HG03378 (cell line): ENCODE results near the gene CDC42EP5.

Experiments
- ATAC-seq: cut with Tn5 transposase; IDR thresholded peaks from one replicate; pipeline ENCODE4 v1.9.1; 2021; ENCODE audit warnings: mild to moderate bottlenecking, moderate library complexity; ENCODE audit not compliant: unreplicated experiment

Gene CDC42EP5

GRCh38 chr19:54462655-54463530 lies 10.2 kb downstream of the CDC42EP5 start:
- ATAC-seq: peak; percentile 6

GRCh38 chr19:54462047-54462654 lies 10.9 kb downstream of the CDC42EP5 start:
- no peak for ATAC-seq

GRCh38 chr19:54461613-54462012 lies 11.5 kb downstream of the CDC42EP5 start:
- ATAC-seq: no peak

GRCh38 chr19:54461210-54461609 lies 11.9 kb downstream of the CDC42EP5 start:
- no peak for ATAC-seq

- no peak for ATAC-seq
These were observed 12.7 kb downstream of the CDC42EP5 start for GRCh38 chr19:54460230-54461005.

GRCh38 chr19:54459282-54460229 lies 13.5 kb downstream of the CDC42EP5 start:
- ATAC-seq: no peak

GRCh38 chr19:54458648-54459281 lies 14.3 kb downstream of the CDC42EP5 start:
- ATAC-seq: no peak

GRCh38 chr19:54457773-54458647 lies 15.1 kb downstream of the CDC42EP5 start:
- no peak for ATAC-seq

- no peak for ATAC-seq
These were observed 16.4 kb downstream of the CDC42EP5 start for GRCh38 chr19:54456423-54457373.

GRCh38 chr19:54455786-54456422 lies 17.2 kb downstream of the CDC42EP5 start:
- no peak for ATAC-seq

- ATAC-seq: no peak
These were observed 18.1 kb downstream of the CDC42EP5 start for GRCh38 chr19:54454781-54455675.

- no peak for ATAC-seq
These were observed 18.9 kb downstream of the CDC42EP5 start for GRCh38 chr19:54453921-54454780.

GRCh38 chr19:54452626-54453025 lies 20.5 kb downstream of the CDC42EP5 start:
- ATAC-seq: no peak

GRCh38 chr19:54451997-54452396 lies 21.1 kb downstream of the CDC42EP5 start:
- ATAC-seq: no peak

- no peak for ATAC-seq
These were observed 21.7 kb downstream of the CDC42EP5 start for GRCh38 chr19:54451331-54451871.
